IMR-90 (cell line): ENCODE data around the gene CCR9. TPM values are rescaled to one million over a fixed set of nuclear protein-coding genes. Genes with fewer than 3 reads are reported as not detected.
"Not testable (repeated sequence)": the region's sequence is repeated elsewhere in the genome, so short reads cannot be mapped to it uniquely, and the experiment has no call there.

Source experiments
- ATAC-seq: fragments of 200-7000 bp; cut with Tn5 transposase; 2 replicates; pipeline ENCODE4 v1.9.1; 2020; ENCODE audit warnings: low read depth, mild to moderate bottlenecking, moderate library complexity
- BruUV-seq: library from RNA; stranded (reverse); fragments of 400-500 nt; replicated peaks from 2 replicates; lab custom pipeline; 2021; lab: Mats Ljungman, UMichigan
- CTCF ChIA-PET: fragments of 300-600 bp; formaldehyde crosslinking; extraction: SDS; loops from one replicate; lab custom pipeline; 2021; ENCODE audit warnings: antibody characterized with exemption; lab: Yijun Ruan, JAX
- POLR2A ChIA-PET: fragments of 300-600 bp; sonication (Branson Sonifier 250); formaldehyde crosslinking; loops from one replicate; lab custom pipeline; 2022; ENCODE audit warnings: antibody characterized with exemption; ENCODE audit not compliant: unreplicated experiment; lab: Charles Lee
- DNase-seq: peaks from one replicate; pipeline ENCODE4 v3.0.0; 2013
- H2AFZ ChIP-seq: replicated peaks from 2 replicates; pipeline ENCODE3; 2013; ENCODE audit warnings: low read length, mild to moderate bottlenecking; ENCODE audit not compliant: poor library complexity
- H2AK5ac ChIP-seq: 2 replicates; pipeline ENCODE4 v1.6.1; 2013; ENCODE audit warnings: low read depth, low read length, inconsistent platforms
- H2AK9ac ChIP-seq: replicated peaks from 2 replicates; pipeline ENCODE3; 2013; ENCODE audit warnings: mild to moderate bottlenecking, low read depth, low read length, moderate library complexity; ENCODE audit not compliant: poor library complexity
- H2BK120ac ChIP-seq: 2 replicates; pipeline ENCODE4 v1.6.1; 2013; ENCODE audit warnings: low read depth, low read length, inconsistent platforms
- H2BK15ac ChIP-seq: 3 replicates; pipeline ENCODE4 v1.6.1; 2013; ENCODE audit warnings: low read depth, low read length, inconsistent platforms
- H2BK20ac ChIP-seq: 2 replicates; pipeline ENCODE4 v1.6.1; 2013; ENCODE audit warnings: low read depth, mild to moderate bottlenecking, inconsistent platforms, low read length, moderate library complexity
- H2BK5ac ChIP-seq: 2 replicates; pipeline ENCODE4 v1.6.1; 2013; ENCODE audit warnings: mild to moderate bottlenecking, low read depth, low read length, inconsistent platforms; ENCODE audit not compliant: poor library complexity, severe bottlenecking
- H3K14ac ChIP-seq: replicated peaks from 2 replicates; pipeline ENCODE4 v1.6.1; 2013; ENCODE audit warnings: low read depth, low read length, inconsistent platforms
- H3K18ac ChIP-seq: 2 replicates; pipeline ENCODE4 v1.6.1; 2013; ENCODE audit warnings: low read depth, low read length, control low read depth
- H3K23ac ChIP-seq: 2 replicates; pipeline ENCODE4 v1.6.1; 2013; ENCODE audit warnings: low read depth, low read length, inconsistent platforms
- H3K27ac ChIP-seq: 2 replicates; pipeline ENCODE4 v1.5.1; 2013; ENCODE audit warnings: mild to moderate bottlenecking, control low read depth, low read length; ENCODE audit not compliant: insufficient read depth
- H3K27me3 ChIP-seq: 2 replicates; pipeline ENCODE4 v1.6.1; 2013; ENCODE audit warnings: low read length; ENCODE audit not compliant: control insufficient read depth, insufficient read depth
- H3K36me3 ChIP-seq: 2 replicates; pipeline ENCODE4 v1.6.1; 2013; ENCODE audit warnings: low read length, mixed read lengths; ENCODE audit not compliant: control insufficient read depth, insufficient read depth
- H3K4ac ChIP-seq: 2 replicates; pipeline ENCODE4 v1.6.1; 2013; ENCODE audit warnings: low read depth, low read length, inconsistent platforms
- H3K4me1 ChIP-seq: 2 replicates; pipeline ENCODE4 v1.6.1; 2013; ENCODE audit warnings: low read length, mixed read lengths; ENCODE audit not compliant: control insufficient read depth, insufficient read depth
- H3K4me2 ChIP-seq: 2 replicates; pipeline ENCODE4 v1.6.1; 2013; ENCODE audit warnings: low read depth, mild to moderate bottlenecking, control low read depth, low read length, moderate library complexity
- H3K4me3 ChIP-seq: 2 replicates; pipeline ENCODE4 v1.5.1; 2013; ENCODE audit warnings: low read depth, mild to moderate bottlenecking, control low read depth, low read length, moderate library complexity; ENCODE audit not compliant: insufficient read depth
- H3K56ac ChIP-seq: 2 replicates; pipeline ENCODE4 v1.6.1; 2013; ENCODE audit warnings: low read length, inconsistent platforms; ENCODE audit not compliant: insufficient read depth; ENCODE audit errors: extremely low read depth
- H3K79me1 ChIP-seq, 2 experiments: 2 replicates each; pipeline ENCODE4 v1.6.1; 2013; ENCODE audit warnings: low read length in 2 of 2, inconsistent platforms in 1 of 2, low read depth in 1 of 2
- H3K9ac ChIP-seq: 2 replicates; pipeline ENCODE4 v1.6.1; 2013; ENCODE audit warnings: low read depth, low read length, control low read depth
- H3K9me1 ChIP-seq: 2 replicates; pipeline ENCODE4 v1.6.1; 2013; ENCODE audit warnings: low read length, inconsistent platforms; ENCODE audit not compliant: insufficient read depth
- H3K9me3 ChIP-seq: 2 replicates; pipeline ENCODE4 v1.6.1; 2013; ENCODE audit warnings: low read length; ENCODE audit not compliant: control insufficient read depth, insufficient read depth
- H4K20me1 ChIP-seq: 2 replicates; pipeline ENCODE4 v1.6.1; 2013; ENCODE audit warnings: low read length, inconsistent platforms; ENCODE audit not compliant: insufficient read depth
- H4K5ac ChIP-seq: 2 replicates; pipeline ENCODE4 v1.6.1; 2013; ENCODE audit warnings: mild to moderate bottlenecking, low read depth, low read length, control low read depth
- H4K8ac ChIP-seq, 2 experiments: 2 replicates each; pipeline ENCODE4 v1.6.1; 2013; ENCODE audit warnings: low read depth in 2 of 2, low read length in 2 of 2, control low read depth in 1 of 2, inconsistent platforms in 1 of 2
- H4K91ac ChIP-seq: 2 replicates; pipeline ENCODE4 v1.6.1; 2013; ENCODE audit warnings: low read depth, low read length, inconsistent platforms; ENCODE audit not compliant: insufficient read depth
- WGBS, 2 experiments: methylation state at CpG; one replicate each; pipeline versions ENCODE4 v1.1.5 to v1.1.7; 2013; ENCODE audit warnings: missing lambda C conversion rate in 2 of 2; ENCODE audit not compliant: insufficient read length in 1 of 2; ENCODE audit errors: extremely low coverage in 2 of 2; 5-methylcytosine and 5-hydroxymethylcytosine counted together
- dilution Hi-C: fragments of 300-500 bp; cut with HindIII; formaldehyde crosslinking; loops from one replicate; pipeline ENCODE4 v1.14.3; 2018; ENCODE audit warnings: low sequenced_read_pairs; ENCODE audit not compliant: unreplicated experiment
- in situ Hi-C: fragments of 300-500 bp; cut with MboI; formaldehyde crosslinking; loops from 3 replicates; pipeline ENCODE4 v1.14.3; 2019; ENCODE audit warnings: low sequenced_read_pairs, inconsistent platforms, mixed read lengths
- intact Hi-C: fragments of 100-400 bp; cut with micrococcal nuclease; formaldehyde crosslinking; loops from 2 replicates; pipeline ENCODE4 v1.10.0; 2022
- polyA plus RNA-seq, 3 experiments: library from polyadenylated mRNA; depleted of rRNA; stranded (reverse); fragments of >200 nt; gene quantifications; 2 replicates each; pipeline ENCODE4 v1.2.3, GENCODE V29; 2012; ENCODE audit warnings: low replicate concordance in 1 of 3
- total RNA-seq: library from RNA; depleted of rRNA; stranded (reverse); fragments of >200 nt; gene quantifications from 2 replicates; pipeline ENCODE4 v1.2.3, GENCODE V29; 2012

The CCR9 gene
- total and polyA plus RNA-seq, 2 of the 4 experiments (the other 2 are of a cell fraction), result not detected

GRCh38 chr3:45857024-45857423 lies 29.3 kb upstream of the CCR9 start:
- H3K9me1 ChIP-seq, H3K4me3 ChIP-seq, H4K91ac ChIP-seq, H3K9me3 ChIP-seq, H4K5ac ChIP-seq, DNase-seq, H2BK20ac ChIP-seq, H3K4me2 ChIP-seq, CTCF ChIA-PET, H3K36me3 ChIP-seq, BruUV-seq, H3K79me1 ChIP-seq, H3K18ac ChIP-seq, H4K8ac ChIP-seq, ATAC-seq, H4K20me1 ChIP-seq, H2BK15ac ChIP-seq, H2AK5ac ChIP-seq, H2AFZ ChIP-seq, H3K56ac ChIP-seq, H3K4ac ChIP-seq, H2AK9ac ChIP-seq, POLR2A ChIA-PET, H3K27ac ChIP-seq, H3K23ac ChIP-seq, H2BK5ac ChIP-seq, in situ Hi-C loops, intact Hi-C loops, H3K4me1 ChIP-seq, dilution Hi-C loops, H3K14ac ChIP-seq, H3K9ac ChIP-seq, H2BK120ac ChIP-seq: not testable (repeated sequence)
- WGBS, 2 experiments, result no CpG with 5 or more reads among the region's 2 CpGs
- H3K27me3 ChIP-seq, result peaks cover 19% of the 10 kb centered on the region
